ENCODE measurements around the gene REEP5.

DNA sequence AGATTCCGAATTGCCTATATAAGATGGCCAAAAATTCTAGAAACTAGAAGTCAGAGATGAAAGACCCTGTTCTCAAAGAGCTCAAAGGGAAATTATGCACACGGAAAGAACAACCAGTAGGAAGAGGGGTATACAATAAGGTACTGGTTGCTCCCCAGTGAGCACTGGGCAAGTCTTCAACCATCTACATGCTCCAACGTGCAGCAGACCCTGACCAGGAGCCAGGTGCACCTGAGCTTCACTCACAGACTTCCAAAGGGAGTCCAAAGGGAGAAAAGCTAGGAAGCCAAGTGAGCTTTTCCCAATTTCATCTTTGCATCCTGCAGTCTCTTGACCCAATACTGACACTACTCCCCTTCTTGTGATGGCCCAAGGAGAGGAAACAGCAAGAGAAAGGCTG, 3.9 kb downstream of the REEP5 start:
- TF ChIP-seq, protein P1, sequence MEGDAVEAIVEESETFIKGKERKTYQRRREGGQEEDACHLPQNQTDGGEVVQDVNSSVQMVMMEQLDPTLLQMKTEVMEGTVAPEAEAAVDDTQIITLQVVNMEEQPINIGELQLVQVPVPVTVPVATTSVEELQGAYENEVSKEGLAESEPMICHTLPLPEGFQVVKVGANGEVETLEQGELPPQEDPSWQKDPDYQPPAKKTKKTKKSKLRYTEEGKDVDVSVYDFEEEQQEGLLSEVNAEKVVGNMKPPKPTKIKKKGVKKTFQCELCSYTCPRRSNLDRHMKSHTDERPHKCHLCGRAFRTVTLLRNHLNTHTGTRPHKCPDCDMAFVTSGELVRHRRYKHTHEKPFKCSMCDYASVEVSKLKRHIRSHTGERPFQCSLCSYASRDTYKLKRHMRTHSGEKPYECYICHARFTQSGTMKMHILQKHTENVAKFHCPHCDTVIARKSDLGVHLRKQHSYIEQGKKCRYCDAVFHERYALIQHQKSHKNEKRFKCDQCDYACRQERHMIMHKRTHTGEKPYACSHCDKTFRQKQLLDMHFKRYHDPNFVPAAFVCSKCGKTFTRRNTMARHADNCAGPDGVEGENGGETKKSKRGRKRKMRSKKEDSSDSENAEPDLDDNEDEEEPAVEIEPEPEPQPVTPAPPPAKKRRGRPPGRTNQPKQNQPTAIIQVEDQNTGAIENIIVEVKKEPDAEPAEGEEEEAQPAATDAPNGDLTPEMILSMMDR (conservative IDR thresholded peaks at IDR 0.05; ENCODE audit: low read depth, low read length), result no peak
- TF ChIP-seq EZH2phosphoT487 (IDR thresholded peaks at IDR 0.05; ENCODE audit: borderline replicate concordance, low read length) (no peak), EZH2 (IDR thresholded peaks at IDR 0.05; ENCODE audit: low read length, unreplicated experiment) (no peak)
